ENCODE data around the gene EGLN1.

The EGLN1 gene

DNA sequence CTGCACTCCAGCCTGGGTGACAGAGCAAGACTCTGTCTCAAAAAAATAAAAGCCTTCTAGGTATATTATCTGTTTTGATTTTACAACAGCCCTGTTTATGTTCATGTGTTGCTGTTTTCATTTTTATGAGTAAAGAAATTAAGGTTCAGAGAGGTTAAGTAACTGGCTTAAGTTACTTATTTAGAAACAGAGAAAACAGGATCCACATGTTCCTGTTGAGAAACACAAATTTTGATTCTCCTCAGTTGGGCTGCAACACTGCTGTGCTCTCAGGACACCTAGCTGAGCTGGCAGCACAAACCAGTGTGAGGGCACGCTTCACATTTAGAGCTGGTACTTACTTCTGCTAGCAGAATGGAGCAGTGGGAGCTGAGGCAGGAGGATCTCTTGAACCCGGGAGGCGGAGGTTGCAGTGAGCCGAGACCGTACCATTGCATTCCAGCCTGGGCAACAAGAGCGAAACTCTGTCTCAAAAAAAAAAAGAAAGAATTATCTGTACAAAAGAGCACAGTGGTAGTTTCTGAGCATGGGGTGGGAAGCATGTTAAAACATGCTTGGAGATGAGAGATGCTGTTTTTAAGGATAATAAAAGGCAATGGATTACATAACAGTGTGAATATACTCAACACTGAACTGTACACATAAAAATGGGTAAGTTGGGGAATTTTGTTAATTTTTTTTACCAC, 81.6 kb downstream of the EGLN1 start:
- no peak for DNase-seq (ENCODE audit: low read depth)
- no peak overlapping the region for H3K4me3 ChIP-seq (ENCODE audit: low read depth, low read length)
- TF ChIP-seq, protein P1, sequence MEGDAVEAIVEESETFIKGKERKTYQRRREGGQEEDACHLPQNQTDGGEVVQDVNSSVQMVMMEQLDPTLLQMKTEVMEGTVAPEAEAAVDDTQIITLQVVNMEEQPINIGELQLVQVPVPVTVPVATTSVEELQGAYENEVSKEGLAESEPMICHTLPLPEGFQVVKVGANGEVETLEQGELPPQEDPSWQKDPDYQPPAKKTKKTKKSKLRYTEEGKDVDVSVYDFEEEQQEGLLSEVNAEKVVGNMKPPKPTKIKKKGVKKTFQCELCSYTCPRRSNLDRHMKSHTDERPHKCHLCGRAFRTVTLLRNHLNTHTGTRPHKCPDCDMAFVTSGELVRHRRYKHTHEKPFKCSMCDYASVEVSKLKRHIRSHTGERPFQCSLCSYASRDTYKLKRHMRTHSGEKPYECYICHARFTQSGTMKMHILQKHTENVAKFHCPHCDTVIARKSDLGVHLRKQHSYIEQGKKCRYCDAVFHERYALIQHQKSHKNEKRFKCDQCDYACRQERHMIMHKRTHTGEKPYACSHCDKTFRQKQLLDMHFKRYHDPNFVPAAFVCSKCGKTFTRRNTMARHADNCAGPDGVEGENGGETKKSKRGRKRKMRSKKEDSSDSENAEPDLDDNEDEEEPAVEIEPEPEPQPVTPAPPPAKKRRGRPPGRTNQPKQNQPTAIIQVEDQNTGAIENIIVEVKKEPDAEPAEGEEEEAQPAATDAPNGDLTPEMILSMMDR (IDR thresholded peaks at IDR 0.05; ENCODE audit: low read depth, low read length, missing control alignments): no peak
- in situ Hi-C loops (cut with HindIII; ENCODE audit: low sequenced_read_pairs): no loop called here

DNA sequence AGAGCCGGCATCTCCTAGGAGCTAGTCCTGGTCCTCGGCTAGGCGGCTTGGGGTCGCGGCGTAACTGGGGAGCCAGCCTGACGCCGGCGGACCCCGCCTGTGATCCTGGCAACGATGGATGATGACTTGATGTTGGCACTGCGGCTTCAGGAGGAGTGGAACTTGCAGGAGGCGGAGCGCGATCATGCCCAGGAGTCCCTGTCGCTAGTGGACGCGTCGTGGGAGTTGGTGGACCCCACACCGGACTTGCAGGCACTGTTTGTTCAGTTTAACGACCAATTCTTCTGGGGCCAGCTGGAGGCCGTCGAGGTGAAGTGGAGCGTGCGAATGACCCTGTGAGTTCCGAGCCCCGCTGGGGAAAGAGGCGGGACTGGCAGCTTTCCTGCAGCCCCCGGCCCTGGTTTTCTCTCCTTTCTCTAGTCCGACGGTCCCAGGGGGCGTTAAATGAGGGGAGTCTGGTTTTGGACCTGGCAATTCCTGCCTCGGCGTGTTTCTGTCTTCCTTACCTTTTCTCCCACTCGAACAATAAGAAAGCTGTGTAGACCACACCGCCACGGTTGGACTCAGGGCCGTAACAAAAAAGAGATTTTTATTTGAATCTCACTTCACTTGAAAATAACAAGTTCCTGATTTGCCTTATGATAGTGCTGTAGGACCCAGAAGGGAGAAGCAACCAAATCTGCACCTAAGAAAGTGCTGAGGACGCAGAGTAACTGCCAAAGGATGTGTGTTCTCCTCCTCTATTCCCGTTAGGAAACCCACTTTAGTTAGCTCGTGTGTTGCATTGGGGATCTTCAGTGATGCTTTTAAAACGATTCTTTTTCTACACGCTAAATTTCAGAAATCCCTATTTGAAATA, 83.6 kb downstream of the EGLN1 start, which contains the start of gene SPRTN:
Gene SPRTN, plus strand, starts transcription at position 24 of the 859 bp plus-strand sequence. Its CDS starts 91 bp downstream, at position 115.
- no peak for DNase-seq (ENCODE audit: low read depth)
- H3K4me3 ChIP-seq (ENCODE audit: low read depth, low read length): peak within 1 kb of the TSS; percentile 78
- TF ChIP-seq, protein P1 (IDR thresholded peaks at IDR 0.05; ENCODE audit: low read depth, low read length, missing control alignments): no peak
- in situ Hi-C loops (cut with HindIII; ENCODE audit: low sequenced_read_pairs): no loop called here

DNA sequence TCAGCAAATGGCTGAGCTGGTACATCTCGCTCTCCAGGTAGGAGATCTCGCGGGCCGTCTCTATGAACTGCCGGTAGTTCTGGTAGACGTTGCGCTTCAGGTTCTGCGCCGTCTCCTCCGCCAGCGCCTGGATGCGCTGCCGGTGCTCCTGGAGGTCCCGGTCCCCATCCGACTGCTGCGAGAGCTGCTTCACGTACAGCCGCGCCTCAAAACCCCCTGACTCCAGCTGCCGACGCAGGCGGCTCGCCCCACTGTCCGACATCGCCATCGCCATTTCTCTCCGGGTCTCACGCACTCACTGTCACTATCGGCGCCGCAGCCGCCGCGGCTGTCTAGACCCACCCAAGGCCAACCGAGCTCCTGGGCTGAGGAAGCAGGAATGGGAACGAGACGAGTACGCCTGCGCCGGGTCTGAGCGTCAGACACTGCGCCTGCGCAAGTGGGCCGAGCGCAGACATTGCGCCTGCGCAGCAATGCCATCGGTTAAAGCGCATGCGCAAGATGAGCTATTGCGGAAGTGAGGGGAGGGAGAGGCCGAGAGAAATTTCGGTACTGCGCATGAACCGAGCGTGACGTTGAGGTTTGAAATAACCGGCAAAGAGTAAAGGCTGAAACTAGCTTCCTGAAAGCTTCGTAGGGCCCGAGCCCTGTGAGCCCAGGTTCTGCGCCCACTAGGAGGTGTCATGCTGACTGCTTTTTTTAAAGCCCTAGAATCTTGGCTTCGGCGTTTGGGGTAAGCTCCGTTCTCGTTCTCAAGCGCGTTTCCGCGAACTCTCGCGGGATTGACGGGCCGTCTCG, 84.4 kb downstream of the EGLN1 start, which contains the start of gene EXOC8:
Gene EXOC8, minus strand, starts transcription at position 381 of the 798 bp plus-strand sequence. Its CDS starts 107 bp downstream, at position 274.
- in situ Hi-C loops (cut with HindIII; ENCODE audit: low sequenced_read_pairs): no loop called here
- H3K4me3 ChIP-seq (ENCODE audit: low read depth, low read length): peak within 1 kb of the TSS; percentile 78
- TF ChIP-seq, protein P1 (IDR thresholded peaks at IDR 0.05; ENCODE audit: low read depth, low read length, missing control alignments): peak; percentile 4
- DNase-seq (ENCODE audit: low read depth): peak; percentile 94

DNA sequence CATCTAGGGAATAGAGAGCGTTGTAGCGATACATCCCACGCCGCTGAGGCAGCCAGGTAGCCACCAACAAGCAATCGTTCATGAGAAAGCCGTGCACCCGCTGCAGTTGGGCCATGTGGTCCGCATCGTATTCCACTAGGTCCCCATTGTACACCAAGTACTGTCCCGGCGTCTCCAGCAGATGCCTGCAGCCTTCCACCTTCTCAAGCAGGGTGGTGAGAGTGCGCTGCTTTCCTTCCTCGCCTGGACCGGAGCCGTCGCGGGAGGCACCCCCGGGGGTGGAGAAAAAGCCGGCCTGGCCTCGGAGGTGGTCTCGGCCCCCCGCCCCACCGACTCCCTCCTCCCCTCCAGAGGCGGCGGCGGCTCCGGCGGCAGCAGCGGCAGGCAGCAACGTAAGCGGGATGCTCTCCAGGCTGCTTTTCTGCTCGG, 85.0 kb downstream of the EGLN1 start:
- in situ Hi-C loops (cut with HindIII; ENCODE audit: low sequenced_read_pairs): no loop called here
- TF ChIP-seq, protein P1 (IDR thresholded peaks at IDR 0.05; ENCODE audit: low read depth, low read length, missing control alignments): no peak

DNA sequence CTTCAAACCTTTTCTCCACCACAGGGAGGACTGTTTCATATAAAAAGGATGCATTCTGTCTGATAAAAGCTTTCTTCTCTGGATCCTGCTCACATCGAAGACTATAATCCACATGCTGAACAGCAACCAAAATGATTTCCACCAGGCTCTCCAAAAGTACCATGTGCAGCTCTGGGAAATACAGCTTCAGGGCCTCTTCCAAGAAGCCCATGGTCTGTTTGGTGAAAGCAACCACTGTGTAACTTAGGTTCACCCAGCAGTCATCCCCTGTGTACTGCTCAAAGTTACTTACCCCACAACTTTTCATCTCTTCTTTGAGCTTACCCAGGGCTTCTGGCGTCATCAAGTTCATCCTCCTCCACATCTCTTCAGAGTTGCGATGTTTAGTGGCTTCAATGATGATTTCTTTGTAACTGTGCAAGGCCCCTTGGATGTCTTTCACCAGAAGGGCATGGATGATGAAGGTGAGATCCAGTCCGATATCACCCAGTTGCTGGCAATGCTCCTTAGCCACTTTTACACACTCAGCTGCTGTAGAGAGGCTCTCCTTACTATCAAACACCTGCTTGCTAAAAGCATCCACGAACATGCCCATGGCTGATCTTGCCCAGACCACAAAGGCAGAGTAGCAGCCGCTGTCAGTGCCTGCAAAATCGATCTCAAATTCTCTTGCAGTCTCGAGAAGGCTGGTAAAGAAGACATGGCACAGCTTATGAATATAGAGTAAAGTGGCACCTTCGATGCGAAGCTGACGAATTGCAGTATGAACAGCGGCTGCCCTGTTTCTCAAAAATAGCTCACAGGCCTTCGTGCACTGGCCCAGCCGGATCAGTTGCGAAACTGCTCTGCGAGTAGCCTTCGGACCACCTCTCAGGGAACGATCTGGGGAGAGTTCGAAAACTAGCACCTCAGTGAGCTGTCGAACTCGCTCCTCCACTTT, 86.2 kb downstream of the EGLN1 start:
- TF ChIP-seq, protein P1 (IDR thresholded peaks at IDR 0.05; ENCODE audit: low read depth, low read length, missing control alignments): no peak
- in situ Hi-C loops (cut with HindIII; ENCODE audit: low sequenced_read_pairs): no loop called here
- peak overlapping the region; percentile 78 for H3K4me3 ChIP-seq (ENCODE audit: low read depth, low read length)
- no peak for DNase-seq (ENCODE audit: low read depth)

More for the DNA sequence above, 85.0 kb downstream of the EGLN1 start:
- no peak for DNase-seq (ENCODE audit: low read depth)
- H3K4me3 ChIP-seq (ENCODE audit: low read depth, low read length): peak overlapping the region; percentile 78
